Endothelial cell of umbilical vein (primary cell): ENCODE data around the gene RAB36.

Experiments used
- CTCF ChIP-seq, 2 donors: IDR thresholded peaks; 1 replicate in 1 of 2; 2 replicates in 1 of 2; pipeline ENCODE4 v1.5.1; 2011; ENCODE audit warnings: low read length in 2 of 2, mild to moderate bottlenecking in 2 of 2, moderate library complexity in 2 of 2, control low read depth in 1 of 2, inconsistent platforms in 1 of 2, low read depth in 1 of 2; ENCODE audit not compliant: insufficient read depth in 1 of 2; ENCODE audit errors: extremely low read depth in 1 of 2
- EZH2 ChIP-seq: IDR thresholded peaks from 2 replicates; pipeline ENCODE4 v1.6.1; 2012; ENCODE audit warnings: borderline replicate concordance, low read depth, mild to moderate bottlenecking, moderate library complexity, low read length, inconsistent platforms; ENCODE audit not compliant: severe bottlenecking
- FOS ChIP-seq: IDR thresholded peaks from 2 replicates; pipeline ENCODE4 v1.6.1; 2011; ENCODE audit warnings: mild to moderate bottlenecking, low read length, moderate library complexity, borderline replicate concordance; ENCODE audit not compliant: insufficient read depth
- MAX ChIP-seq: IDR thresholded peaks from 2 replicates; pipeline ENCODE4 v1.6.1; 2011; ENCODE audit not compliant: insufficient read depth, insufficient read length
- POLR2A ChIP-seq: IDR thresholded peaks from 2 replicates; pipeline ENCODE4 v1.6.1; 2012; ENCODE audit warnings: low read depth, mild to moderate bottlenecking, control low read depth, low read length
- POLR2AphosphoS5 ChIP-seq: IDR thresholded peaks from 2 replicates; pipeline ENCODE4 v1.6.1; 2012; ENCODE audit warnings: low read depth, mild to moderate bottlenecking, control low read depth, low read length, moderate library complexity; ENCODE audit not compliant: insufficient read depth

GRCh38 chr22:23150762-23151161 lies 5.5 kb downstream of the RAB36 start:
- no peak for TF ChIP-seq CTCF (IDR thresholded peaks at IDR 0.05; ENCODE audit: extremely low read depth in 1 of 2, insufficient read depth in 1 of 2, low read depth in 1 of 2, low read length in 2 of 2)
- TF ChIP-seq POLR2AphosphoS5: no peak
- no peak for TF ChIP-seq MAX
- TF ChIP-seq POLR2A: no peak
- TF ChIP-seq EZH2: no peak
- no peak for TF ChIP-seq FOS
